ENCODE data around the gene HFE. TPM values are rescaled to one million over a fixed set of nuclear protein-coding genes. Genes with fewer than 3 reads are reported as not detected.
A peak's percentile ranks its signal among the peaks of the same experiment; 100 is the strongest.
"Not testable (repeated sequence)": the region's sequence is repeated elsewhere in the genome, so short reads cannot be mapped to it uniquely, and the experiment has no call there.

HFE gene
- total RNA-seq, 1 donor from 2014 or later = 1.7 TPM

DNA sequence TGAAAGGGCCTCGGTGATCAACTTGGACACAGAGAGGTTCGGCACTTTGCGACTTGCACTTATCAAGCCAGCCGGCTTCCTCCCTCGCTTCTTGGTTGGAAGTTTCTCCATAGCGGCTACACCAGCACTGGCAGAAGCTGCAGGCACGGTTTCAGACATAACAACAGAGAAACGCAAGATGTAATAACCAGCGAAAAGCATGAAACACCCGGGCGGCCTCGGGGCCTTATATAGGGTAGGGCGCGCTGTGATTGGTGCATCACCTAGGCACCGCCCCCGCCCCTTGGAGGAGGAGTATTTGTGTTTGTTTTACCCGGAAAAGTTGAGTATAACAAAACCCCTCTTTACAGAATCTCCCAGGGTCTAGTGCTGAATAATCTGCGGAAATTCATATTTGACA, 20.7 kb downstream of the HFE start:
- TF ChIP-seq, protein P1, sequence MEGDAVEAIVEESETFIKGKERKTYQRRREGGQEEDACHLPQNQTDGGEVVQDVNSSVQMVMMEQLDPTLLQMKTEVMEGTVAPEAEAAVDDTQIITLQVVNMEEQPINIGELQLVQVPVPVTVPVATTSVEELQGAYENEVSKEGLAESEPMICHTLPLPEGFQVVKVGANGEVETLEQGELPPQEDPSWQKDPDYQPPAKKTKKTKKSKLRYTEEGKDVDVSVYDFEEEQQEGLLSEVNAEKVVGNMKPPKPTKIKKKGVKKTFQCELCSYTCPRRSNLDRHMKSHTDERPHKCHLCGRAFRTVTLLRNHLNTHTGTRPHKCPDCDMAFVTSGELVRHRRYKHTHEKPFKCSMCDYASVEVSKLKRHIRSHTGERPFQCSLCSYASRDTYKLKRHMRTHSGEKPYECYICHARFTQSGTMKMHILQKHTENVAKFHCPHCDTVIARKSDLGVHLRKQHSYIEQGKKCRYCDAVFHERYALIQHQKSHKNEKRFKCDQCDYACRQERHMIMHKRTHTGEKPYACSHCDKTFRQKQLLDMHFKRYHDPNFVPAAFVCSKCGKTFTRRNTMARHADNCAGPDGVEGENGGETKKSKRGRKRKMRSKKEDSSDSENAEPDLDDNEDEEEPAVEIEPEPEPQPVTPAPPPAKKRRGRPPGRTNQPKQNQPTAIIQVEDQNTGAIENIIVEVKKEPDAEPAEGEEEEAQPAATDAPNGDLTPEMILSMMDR (conservative IDR thresholded peaks at IDR 0.05) = no peak
- Mint-ChIP-seq H3K36me3 (ENCODE audit: low read depth) (peaks cover 12% of the 10 kb centered on the region), H3K27me3 (ENCODE audit: low read depth) (peaks cover 6% of the 10 kb centered on the region), H3K9me3 (peaks cover 7% of the 10 kb centered on the region), H3K4me3 (no peak overlapping the region), H3K27ac (ENCODE audit: unreplicated experiment) (no peak overlapping the region), H3K4me1 (peaks cover 16% of the 10 kb centered on the region)
- no peak for DNase-seq (ENCODE audit: low read depth, low spot score)

DNA sequence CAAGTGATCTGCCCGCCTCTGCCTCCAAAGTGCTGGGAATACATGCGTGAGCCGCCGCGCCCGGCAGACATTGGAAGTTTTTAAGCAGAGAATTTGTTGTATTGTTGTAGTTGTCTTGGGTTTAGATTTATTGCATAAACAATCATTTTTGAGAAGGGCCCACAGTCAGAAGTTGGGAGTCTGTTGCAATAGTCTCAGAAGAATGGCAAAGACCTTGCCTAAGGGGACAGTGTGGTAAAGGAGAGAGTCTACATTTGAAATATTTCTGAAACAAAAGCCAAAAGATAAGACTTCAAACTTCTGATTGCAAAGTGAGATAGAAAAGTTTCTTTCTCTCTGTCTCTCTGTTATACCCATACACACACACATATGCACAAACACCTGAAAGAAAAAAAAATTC, 22.5 kb downstream of the HFE start:
- H3K27me3 Mint-ChIP-seq (ENCODE audit: low read depth) = no peaks in the 10 kb centered on the region
- DNase-seq (ENCODE audit: low read depth, low spot score) = no peak
- H3K4me1 Mint-ChIP-seq = no peaks in the 10 kb centered on the region
- H3K27ac Mint-ChIP-seq (ENCODE audit: unreplicated experiment) = no peak overlapping the region
- TF ChIP-seq, protein P1 (conservative IDR thresholded peaks at IDR 0.05) = no peak
- H3K36me3 Mint-ChIP-seq (ENCODE audit: low read depth) = peaks cover 9% of the 10 kb centered on the region
- no peak overlapping the region for H3K4me3 Mint-ChIP-seq
- H3K9me3 Mint-ChIP-seq = peaks cover 3% of the 10 kb centered on the region

DNA sequence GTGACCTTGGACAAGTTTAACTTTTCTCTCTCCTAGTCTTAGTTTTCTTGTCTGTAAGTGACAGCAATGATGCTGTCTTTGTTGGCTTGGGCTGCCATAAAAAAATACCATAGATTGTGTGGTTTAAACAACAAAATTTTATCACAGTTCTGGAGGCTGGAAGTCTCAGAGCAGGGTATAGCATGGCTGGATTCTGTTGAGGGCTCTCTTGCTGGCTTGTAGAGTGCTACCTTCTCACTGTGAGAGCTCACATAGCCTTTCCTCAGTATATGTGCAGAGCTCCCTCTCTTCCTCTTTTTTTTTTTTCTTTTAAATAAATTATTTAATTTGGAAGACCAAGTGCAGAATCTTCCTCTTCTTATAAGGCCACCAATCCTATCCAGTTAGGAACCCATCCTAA, 26.3 kb downstream of the HFE start:
- H3K4me1 Mint-ChIP-seq = peaks cover 6% of the 10 kb centered on the region
- H3K4me3 Mint-ChIP-seq = no peak overlapping the region
- no peaks in the 10 kb centered on the region for H3K27me3 Mint-ChIP-seq (ENCODE audit: low read depth)
- H3K36me3 Mint-ChIP-seq (ENCODE audit: low read depth) = no peaks in the 10 kb centered on the region
- H3K27ac Mint-ChIP-seq (ENCODE audit: unreplicated experiment) = no peak overlapping the region
- DNase-seq (ENCODE audit: low read depth, low spot score) = no peak
- TF ChIP-seq, protein P1 (conservative IDR thresholded peaks at IDR 0.05) = no peak
- no peaks in the 10 kb centered on the region for H3K9me3 Mint-ChIP-seq

DNA sequence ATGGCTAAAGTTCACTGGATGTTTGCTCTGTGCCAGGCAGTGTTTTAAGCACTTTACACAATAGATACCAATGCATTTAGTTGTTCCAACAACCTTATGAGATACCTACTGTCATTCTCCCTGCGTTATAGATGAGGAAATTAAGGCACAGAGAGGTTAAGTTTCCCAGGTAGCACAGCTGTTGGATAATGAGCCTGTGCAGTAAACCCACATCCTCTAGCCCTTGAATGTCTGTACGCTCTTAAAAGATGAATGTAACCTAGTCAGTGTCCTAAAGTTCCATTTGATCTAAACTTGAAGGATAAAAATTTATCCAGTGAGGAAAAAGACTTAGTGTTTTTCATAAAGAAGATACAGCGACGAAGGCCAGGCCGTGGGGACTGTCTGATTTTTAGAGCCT, 28.0 kb downstream of the HFE start:
- H3K36me3 Mint-ChIP-seq (ENCODE audit: low read depth) = no peaks in the 10 kb centered on the region
- H3K4me1 Mint-ChIP-seq = peaks cover 12% of the 10 kb centered on the region
- no peaks in the 10 kb centered on the region for H3K9me3 Mint-ChIP-seq
- H3K27me3 Mint-ChIP-seq (ENCODE audit: low read depth) = no peaks in the 10 kb centered on the region
- DNase-seq (ENCODE audit: low read depth, low spot score) = no peak
- TF ChIP-seq, protein P1 (conservative IDR thresholded peaks at IDR 0.05) = no peak
- no peak overlapping the region for H3K27ac Mint-ChIP-seq (ENCODE audit: unreplicated experiment)
- no peak overlapping the region for H3K4me3 Mint-ChIP-seq

DNA sequence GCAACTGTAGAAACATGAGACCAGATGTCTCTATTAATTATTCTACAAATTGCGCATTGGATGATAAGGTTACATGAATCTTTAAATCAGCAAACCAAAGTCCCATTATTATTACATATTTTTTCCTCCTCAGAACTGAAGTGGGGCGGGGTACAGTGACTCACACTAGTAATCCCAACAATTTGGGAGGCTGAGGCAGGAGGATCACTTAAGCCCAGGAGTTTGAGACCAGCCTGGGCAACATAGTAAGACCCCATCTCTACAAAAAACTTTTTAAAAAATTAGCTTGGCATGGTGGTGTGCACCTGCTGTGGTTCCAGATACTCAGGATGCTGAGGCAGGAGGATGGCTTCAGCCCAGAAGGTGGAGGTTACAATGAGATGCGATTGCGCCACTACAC, 29.0 kb downstream of the HFE start:
- peaks cover 18% of the 10 kb centered on the region for H3K4me1 Mint-ChIP-seq
- no peaks in the 10 kb centered on the region for H3K9me3 Mint-ChIP-seq
- no peak overlapping the region for H3K27ac Mint-ChIP-seq (ENCODE audit: unreplicated experiment)
- H3K27me3 Mint-ChIP-seq (ENCODE audit: low read depth) = no peaks in the 10 kb centered on the region
- H3K36me3 Mint-ChIP-seq (ENCODE audit: low read depth) = no peaks in the 10 kb centered on the region
- H3K4me3 Mint-ChIP-seq = no peak overlapping the region
- no peak for DNase-seq (ENCODE audit: low read depth, low spot score)
- TF ChIP-seq, protein P1 (conservative IDR thresholded peaks at IDR 0.05) = no peak

DNA sequence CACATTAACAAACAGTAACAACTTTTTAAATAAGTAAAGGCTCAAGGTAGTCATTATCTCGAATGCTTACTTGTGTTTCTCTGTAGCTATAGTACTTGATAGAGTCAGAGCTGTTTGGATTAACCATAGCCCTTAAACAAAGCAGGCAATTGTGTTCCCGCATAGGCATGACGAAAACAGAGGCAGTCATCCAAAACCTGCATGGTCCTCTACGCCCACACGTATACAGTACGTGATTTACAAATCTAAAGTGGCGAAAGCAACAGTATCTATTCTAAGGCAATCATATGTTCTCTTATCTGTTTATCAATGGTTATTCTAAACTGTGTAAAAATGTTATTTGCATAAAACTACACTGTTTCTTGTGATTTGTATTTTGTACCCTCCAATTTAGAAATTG, 31.8 kb downstream of the HFE start:
- TF ChIP-seq, protein P1 (conservative IDR thresholded peaks at IDR 0.05) = no peak
- no peaks in the 10 kb centered on the region for H3K9me3 Mint-ChIP-seq
- peak overlapping the region; percentile 73 for H3K4me3 Mint-ChIP-seq
- peaks cover 11% of the 10 kb centered on the region for H3K27me3 Mint-ChIP-seq (ENCODE audit: low read depth)
- H3K36me3 Mint-ChIP-seq (ENCODE audit: low read depth) = peaks cover 6% of the 10 kb centered on the region
- H3K4me1 Mint-ChIP-seq = peaks cover 37% of the 10 kb centered on the region
- H3K27ac Mint-ChIP-seq (ENCODE audit: unreplicated experiment) = no peak overlapping the region
- no peak for DNase-seq (ENCODE audit: low read depth, low spot score)

DNA sequence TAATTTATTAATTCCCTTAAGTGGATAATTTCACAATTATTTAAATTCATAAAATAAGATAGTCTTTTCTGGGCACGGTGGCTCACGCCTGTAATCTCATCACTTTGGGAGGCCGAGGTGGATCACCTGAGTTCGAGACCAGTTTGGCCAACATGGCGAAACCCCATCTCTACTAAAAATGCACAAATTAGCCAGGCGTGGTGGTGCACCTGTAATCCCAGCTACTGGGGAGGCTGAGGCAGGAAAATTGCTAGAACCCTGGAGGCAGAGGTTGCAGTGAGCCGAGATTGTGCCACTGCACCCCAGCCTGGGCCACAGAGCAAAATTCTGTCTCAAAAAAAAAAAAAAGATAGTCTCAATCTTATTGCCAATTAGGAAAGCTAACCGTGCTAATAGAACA, 32.9 kb downstream of the HFE start:
- H3K27ac Mint-ChIP-seq (ENCODE audit: unreplicated experiment); H3K9me3 Mint-ChIP-seq: not testable (repeated sequence)
- H3K4me1 Mint-ChIP-seq = peaks cover 37% of the 10 kb centered on the region

More for the DNA sequence above, 32.9 kb downstream of the HFE start:
- H3K27me3 Mint-ChIP-seq (ENCODE audit: low read depth) = peaks cover 16% of the 10 kb centered on the region
- not testable (repeated sequence) for DNase-seq (ENCODE audit: low read depth, low spot score); H3K36me3 Mint-ChIP-seq (ENCODE audit: low read depth); H3K4me3 Mint-ChIP-seq

All from neural crest cell (in vitro differentiated cells).